ENCODE data around the gene AZGP1.
"Not testable (repeated sequence)": the region's sequence is repeated elsewhere in the genome, so short reads cannot be mapped to it uniquely, and the experiment has no call there.

Gene AZGP1

GRCh38 chr7:99997545-99998137, 21.8 kb upstream of the AZGP1 start:
- peak; percentile 21 for DNase-seq (ENCODE audit: low read depth, low spot score)

GRCh38 chr7:99996755-99997544, 21.1 kb upstream of the AZGP1 start:
- DNase-seq (ENCODE audit: low read depth, low spot score) = no peak

DNA sequence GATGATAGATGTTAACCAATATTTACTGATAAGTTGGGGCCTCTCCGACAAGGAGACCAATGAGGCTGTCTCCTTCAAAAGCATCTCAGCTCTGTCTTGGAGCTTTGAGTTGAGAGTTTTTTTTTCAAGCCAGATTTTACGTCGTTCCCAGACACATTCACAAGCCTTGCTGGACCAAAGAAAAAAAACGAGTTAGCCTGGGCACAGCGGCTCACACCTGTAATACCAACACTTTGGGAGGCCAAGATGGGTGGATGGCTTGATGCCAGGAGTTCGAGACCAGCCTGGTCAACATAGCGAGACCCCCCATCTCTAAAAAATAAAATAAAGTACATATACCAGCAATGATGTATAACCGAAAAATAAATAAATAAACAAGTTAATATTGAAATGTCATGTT, 19.0 kb upstream of the AZGP1 start:
- no peak for DNase-seq (ENCODE audit: low read depth, low spot score)

DNA sequence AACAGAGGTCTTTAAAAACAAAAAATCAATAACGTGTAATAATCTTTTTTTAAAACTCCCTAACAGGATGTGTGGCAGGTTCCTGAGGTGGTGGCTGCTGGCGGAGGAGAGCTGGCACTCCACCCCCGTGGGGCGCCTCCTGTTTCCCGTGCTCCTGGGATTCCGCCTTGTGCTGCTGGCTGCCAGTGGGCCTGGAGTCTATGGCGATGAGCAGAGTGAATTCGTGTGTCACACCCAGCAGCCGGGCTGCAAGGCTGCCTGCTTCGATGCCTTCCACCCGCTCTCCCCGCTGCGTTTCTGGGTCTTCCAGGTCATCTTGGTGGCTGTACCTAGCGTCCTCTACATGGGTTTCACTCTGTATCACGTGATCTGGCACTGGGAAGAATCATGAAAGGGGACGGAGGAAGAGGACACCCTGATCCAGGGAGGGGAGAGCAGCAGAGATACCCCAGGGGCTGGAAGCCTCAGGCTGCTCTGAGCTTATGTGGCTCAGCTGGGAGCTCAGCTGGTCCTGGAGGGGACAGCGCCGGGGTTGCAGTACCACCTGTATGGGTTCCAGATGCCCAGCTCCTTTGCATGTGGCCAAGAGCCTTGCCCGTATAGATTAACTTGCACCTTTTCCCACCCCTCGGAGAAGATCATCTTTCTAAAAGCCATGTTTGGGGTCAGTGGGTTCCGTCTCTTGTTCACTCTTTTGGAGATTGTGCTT, 16.7 kb upstream of the AZGP1 start:
- DNase-seq (ENCODE audit: low read depth, low spot score) = no peak

GRCh38 chr7:99991543-99991942, 15.7 kb upstream of the AZGP1 start:
- DNase-seq (ENCODE audit: low read depth, low spot score) = not testable (repeated sequence)

GRCh38 chr7:99990460-99990852, 14.6 kb upstream of the AZGP1 start:
- no peak for DNase-seq (ENCODE audit: low read depth, low spot score)

GRCh38 chr7:99987846-99988245, 12.0 kb upstream of the AZGP1 start:
- DNase-seq (ENCODE audit: low read depth, low spot score) = no peak

DNA sequence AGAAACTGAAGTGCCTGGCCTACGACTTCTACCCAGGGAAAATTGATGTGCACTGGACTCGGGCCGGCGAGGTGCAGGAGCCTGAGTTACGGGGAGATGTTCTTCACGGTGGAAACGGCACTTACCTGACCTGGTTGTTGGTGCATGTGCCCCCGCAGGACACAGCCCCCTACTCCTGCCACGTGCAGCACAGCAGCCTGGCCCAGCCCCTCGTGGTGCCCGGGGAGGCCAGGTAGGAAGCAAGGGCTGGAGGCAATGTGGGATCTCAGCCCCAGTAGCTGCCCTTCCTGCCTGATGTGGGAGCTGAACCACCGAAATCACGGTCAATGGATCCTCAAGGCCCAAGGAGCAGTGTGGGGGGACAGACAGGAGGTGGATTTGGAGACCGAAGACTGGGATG, 11.5 kb upstream of the AZGP1 start:
- DNase-seq (ENCODE audit: low read depth, low spot score) = not testable (repeated sequence)

DNA sequence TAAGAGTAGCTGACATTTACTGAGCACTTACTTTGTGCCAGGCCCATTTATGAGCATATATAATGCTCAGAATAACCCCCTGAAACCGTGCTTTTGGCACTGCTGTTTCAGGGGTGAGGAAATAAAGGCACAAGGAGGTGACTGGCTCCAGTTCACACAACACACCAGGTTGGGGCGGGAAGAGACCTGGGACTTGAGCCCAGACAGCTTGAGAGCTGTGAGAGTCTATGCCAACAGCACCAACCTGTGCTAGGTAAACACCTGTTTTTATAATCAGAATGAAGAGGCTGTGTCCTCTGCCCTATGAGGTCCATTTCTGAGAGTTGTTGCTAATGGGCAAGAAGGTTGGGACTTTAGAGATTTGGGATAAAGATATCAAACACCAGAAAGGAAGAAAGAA, 8.8 kb upstream of the AZGP1 start:
- DNase-seq (ENCODE audit: low read depth, low spot score) = no peak

DNA sequence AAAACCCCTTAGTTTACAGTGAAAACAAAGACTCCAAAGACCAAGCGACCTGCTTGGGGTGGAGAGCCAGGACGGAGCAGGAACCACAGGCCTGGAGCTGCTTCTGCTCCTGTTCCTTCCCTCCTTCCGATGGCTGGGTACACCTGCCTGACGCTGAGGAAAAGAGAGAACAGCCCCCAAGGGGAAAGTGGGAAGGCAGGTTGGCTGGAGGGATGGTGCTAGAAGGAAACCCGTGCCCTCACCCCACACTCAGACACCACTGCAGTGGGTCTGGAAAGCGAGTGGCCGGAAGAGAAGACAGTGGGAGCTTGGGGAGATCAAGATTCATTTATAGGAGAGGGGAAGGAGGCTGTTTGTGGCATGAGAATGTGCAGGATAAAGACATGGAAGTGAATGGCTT, 5.2 kb upstream of the AZGP1 start:
- DNase-seq (ENCODE audit: low read depth, low spot score) = not testable (repeated sequence)

DNA sequence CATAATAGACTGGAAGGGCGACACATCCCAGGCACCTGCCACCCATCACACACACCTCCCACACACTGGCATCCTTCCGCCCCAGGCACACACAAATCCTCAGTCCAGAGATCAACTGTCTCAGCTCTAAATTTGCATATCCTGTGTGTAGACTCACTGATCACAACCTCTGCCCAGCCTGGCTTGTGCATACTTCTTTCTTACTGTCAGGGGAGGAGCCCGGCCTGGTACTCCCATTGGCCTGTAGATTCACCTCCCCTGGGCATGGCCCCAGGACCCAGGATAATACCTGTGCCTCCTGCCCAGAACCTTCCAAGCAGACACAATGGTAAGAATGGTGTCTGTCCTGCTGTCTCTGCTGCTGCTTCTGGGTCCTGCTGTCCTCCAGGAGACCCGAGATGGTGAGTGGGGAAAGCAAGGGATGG, 4.6 kb upstream of the AZGP1 start:
- DNase-seq (ENCODE audit: low read depth, low spot score) = not testable (repeated sequence)

GRCh38 chr7:99979814-99980225, 4.0 kb upstream of the AZGP1 start:
- peak; percentile 43 for DNase-seq (ENCODE audit: low read depth, low spot score)

DNA sequence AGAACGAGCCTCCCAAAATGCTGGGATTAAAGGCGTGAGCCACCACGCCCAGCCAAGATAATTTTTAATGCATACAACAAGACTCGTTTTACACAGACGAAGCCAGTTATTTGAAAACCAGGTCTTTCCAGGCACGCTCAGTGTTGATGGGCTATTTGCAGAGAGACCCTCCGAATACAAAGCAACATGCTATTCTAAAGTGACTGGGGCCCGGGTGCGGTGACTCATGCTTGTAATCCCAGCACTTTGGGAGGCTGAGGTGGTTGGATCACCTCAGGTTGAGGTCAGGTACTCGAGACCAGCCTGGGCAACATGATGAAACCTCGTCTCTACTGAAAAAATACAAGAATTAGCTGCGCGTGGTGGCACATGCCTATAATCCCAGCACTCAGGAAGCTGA, 795 bp upstream of the AZGP1 start:
- DNase-seq (ENCODE audit: low read depth, low spot score) = no peak

GRCh38 chr7:99974681-99975080, 1.1 kb downstream of the AZGP1 start:
- no peak for DNase-seq (ENCODE audit: low read depth, low spot score)

- DNase-seq (ENCODE audit: low read depth, low spot score) = not testable (repeated sequence)
Measured at GRCh38 chr7:99973817-99974216, 2.0 kb downstream of the AZGP1 start.

GRCh38 chr7:99971242-99971641, 4.6 kb downstream of the AZGP1 start:
- DNase-seq (ENCODE audit: low read depth, low spot score) = no peak

DNA sequence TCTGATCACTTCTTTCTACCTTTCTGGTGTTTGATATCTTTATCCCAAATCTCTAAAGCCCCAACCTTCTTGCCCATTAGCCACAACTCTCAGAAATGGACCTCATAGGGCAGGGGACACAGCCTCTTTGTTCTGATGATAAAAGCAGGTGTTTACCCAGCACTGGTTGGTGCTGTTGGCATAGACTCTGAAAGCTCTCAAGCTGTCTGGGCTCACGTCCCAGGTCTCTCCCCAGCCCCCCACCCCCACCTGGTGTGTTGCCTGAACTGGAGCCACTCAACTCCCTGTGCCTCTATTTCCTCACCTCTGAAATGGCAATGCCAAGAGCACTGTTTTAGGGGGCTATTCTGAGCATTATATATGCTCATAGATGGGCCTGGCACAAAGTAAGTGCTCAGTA, 6.0 kb downstream of the AZGP1 start:
- not testable (repeated sequence) for DNase-seq (ENCODE audit: low read depth, low spot score)

GRCh38 chr7:99969298-99969697, 6.5 kb downstream of the AZGP1 start:
- no peak for DNase-seq (ENCODE audit: low read depth, low spot score)

GRCh38 chr7:99958564-99959227, 17.1 kb downstream of the AZGP1 start:
- DNase-seq (ENCODE audit: low read depth, low spot score) = no peak

- no peak for DNase-seq (ENCODE audit: low read depth, low spot score)
Measured at GRCh38 chr7:99955247-99955646, 20.6 kb downstream of the AZGP1 start.

- DNase-seq (ENCODE audit: low read depth, low spot score) = not testable (repeated sequence)
Measured at GRCh38 chr7:99954643-99955042, 21.2 kb downstream of the AZGP1 start.

GRCh38 chr7:99953649-99954048, 22.2 kb downstream of the AZGP1 start:
- no peak for DNase-seq (ENCODE audit: low read depth, low spot score)

All from activated CD4-positive, CD25-positive, alpha-beta regulatory T cell treated with anti-CD3 and anti-CD28 coated beads, Interleukin-2, amount 50 U/mL, for 16 hours (primary cell).